ENCODE measurements around the gene NWD2.

- TF ChIP-seq POLR2A (IDR thresholded peaks at IDR 0.05): no peak
- no peak for TF ChIP-seq CTCF (IDR thresholded peaks at IDR 0.05)
- no peak for TF ChIP-seq POLR2AphosphoS5 (IDR thresholded peaks at IDR 0.05)
These were observed 198.6 kb downstream of the NWD2 start for GRCh38 chr4:37443137-37443536.

Data from prostate gland (tissue), 2 donors.